Astrocyte of the hippocampus (primary cell): Measurements from ENCODE around the gene DNTT.

Experiments
- DNase-seq: peaks from one replicate; pipeline ENCODE4 v3.0.0; 2011; ENCODE audit warnings: low read depth, low spot score

Gene DNTT

DNA sequence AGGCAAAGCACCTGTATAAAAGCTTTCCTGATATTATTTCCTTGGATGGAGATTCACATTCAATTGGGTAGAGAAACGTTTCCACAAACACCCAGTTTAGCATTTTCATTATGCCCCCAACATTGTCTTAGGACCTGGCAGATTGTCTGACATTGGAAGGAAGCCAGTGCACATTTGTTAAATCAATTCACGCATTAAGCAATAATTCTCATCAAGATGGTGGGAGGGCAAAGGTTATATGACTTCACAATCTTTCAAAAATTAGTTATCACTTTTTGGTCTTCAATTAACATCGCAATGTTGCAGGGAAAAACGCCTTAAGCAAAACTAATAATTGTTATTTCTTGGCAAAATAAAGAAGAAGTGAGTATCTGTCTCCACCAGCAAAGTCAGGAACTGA lies 38.2 kb downstream of the DNTT start:
- DNase-seq, result no peak

DNA sequence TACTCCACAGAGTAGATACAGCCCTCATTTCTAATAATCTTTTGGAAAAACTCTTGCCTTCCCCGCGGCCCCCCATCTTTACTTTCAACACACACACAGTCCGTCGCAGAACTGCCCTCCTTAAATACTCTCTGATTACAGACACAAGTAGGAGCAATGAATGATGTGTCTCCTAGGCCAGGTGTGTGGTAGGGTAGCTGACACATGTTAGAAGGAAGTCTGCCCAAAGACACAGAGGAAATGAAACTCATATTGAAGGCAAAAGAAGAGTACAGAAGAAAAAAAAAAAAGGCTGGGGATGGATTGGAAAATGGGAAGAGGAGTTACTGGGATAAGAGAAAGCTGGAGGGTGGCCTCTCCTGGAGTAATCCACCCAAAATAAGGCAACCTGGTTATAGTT lies 39.9 kb downstream of the DNTT start:
- DNase-seq, result no peak

DNA sequence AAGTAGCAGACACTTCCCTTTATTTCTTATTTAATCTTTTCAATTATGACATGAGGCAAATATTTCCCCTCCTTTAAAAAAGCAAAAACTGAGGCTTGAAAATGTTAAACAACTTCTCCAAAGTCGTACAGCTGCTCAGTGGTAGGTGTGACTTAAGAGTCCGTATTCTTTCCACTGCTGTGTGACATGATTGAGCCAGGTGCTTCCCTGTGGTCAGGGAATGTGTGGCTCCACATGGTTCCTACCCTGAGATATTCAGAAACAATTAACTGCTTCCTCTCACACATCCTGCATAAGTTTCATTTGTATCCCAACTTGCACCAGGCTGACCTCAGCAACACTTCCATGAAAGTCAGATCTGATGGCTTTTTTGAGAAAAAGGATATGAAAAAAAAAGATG lies 41.0 kb downstream of the DNTT start:
- DNase-seq, result no peak

DNA sequence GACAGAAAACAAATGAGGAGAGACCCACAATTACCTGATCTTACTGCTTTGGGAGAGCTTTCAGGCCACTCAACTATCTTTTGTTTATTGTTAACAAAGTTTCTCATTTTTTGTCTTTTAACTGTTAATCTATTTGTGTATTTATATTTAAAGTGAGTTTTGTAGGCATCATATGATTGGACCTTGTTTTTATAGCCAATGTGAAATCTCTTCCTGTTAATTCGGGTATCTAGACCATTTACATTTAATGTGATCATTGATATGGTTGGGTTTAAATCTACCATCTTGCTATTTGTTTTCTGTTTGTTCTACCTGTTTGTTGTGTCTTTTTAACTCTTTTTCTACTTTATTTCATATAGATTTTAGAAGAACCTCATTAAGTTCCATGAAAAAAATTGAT lies 42.1 kb downstream of the DNTT start:
- no peak for DNase-seq

DNA sequence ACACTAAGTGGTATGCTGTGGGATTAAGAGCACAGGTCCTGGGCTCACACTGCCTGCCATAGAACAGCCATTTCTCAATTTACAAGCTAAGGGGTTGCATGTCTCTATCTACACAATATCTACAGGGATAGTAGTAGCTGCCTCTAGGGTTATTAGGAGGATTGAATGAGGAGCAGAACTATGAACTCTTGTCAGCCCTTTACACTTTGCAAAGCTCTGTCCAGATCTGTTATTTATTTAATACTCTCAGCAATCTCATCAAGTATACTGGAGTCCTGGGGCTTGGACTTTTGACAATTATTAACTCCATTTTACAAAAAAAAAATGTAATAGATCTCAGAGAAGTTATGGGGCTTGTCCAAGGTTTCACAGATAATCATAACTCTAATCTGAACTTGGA lies 47.8 kb downstream of the DNTT start:
- no peak for DNase-seq

DNA sequence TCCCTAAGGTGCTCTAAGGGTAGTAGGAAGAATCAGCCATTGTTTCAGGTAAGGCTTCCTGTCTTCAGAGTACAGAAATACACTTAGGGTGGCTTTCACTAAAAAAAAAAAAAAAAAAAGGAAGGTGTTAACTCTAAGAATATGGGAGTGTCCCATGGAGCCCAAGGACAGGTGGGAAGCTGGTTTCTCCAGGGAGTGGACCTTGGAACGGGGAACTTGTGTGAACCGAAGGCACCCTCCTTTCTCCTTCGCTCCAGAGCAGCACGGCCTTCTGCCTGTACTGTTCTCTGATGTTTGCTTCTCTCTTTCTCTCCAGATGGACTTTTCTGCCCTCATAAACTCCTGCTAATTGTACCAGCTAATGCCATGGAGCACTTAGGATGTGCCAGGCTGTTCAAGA lies 48.3 kb downstream of the DNTT start:
- no peak for DNase-seq

DNA sequence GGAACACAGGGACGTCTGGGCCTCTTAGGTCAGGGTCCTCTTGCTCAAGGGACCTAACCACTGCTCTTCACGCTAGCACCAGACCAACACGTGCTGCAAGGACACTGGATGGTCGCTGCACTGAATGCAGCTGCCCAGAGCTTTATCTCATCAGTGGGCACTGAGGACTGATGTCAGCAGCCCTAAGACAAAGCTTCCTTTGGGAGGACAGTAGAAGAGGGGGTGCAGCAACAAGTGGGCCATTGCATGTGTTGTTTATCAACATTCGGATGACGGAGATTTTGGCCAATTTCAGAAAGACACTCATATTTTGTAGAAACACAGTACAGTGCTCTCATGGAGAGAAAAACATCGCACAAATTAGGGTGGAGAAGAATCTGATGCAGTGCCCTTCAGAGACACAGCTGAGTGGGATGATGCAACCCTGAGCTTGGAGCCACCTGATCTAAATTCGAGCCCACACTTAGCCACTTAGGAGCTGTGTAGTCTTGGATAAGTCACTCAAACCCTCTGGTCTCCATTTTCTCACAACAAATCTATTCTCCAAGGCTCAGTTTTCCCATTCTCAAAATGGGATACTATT lies 52.9 kb downstream of the DNTT start:
- DNase-seq, result no peak

DNA sequence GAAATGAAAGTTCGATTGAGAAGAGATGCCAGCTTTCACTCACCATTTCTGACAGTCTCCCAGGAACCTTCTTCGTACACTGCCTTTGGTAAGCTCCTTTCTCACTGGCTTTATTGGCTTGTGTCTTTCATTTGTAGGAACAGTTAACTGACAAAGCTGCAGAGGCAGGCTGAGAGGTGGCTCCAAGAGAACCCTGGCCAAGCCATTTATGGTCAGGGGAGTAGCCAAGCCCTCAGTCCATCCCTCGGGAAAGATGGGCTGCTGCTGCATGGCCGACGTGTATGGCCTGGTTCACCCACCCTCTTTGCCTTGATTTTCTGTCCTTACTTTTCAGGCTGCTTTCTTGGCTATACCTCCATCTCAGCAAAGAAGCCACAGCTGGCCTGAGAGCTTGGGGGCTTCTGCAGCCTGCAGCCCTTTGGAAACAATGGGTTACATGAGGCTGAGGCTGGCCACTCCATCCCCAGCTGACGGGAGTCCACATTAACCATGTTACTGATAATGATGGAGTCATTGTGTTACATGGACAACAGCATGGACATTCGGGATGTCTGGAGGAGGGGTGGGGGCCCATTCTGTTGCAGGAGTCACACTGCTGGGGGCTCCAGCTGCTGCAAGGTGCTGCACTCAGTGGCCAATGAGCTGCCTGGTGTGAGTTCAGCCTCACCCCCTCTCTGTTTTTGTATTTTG lies 54.8 kb downstream of the DNTT start, which contains the start of gene OPALIN:
Gene OPALIN (minus strand): TSS at position 152 of the 690 bp plus-strand sequence. CDS start 106 bp downstream, at position 46.
- no peak for DNase-seq

DNA sequence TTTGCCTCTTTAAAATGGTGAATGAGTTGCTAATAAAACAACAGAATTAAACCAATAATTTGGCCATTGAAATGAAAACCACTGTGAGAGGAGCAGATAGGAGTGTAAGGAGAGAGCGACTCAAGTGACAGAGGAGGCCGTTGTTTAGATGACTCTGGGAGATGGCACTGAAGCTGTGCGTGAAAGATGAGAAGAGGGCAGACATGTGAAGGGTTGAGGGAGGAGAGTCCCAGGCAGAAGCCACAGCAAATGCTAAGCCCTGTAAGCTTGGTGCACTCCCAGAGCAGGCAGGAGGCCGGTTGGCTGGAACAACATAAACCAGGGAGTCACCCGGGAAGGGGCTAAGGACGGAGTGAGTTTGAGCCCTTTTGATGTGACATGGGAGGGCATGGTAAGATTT lies 55.4 kb downstream of the DNTT start:
- DNase-seq, result no peak

DNA sequence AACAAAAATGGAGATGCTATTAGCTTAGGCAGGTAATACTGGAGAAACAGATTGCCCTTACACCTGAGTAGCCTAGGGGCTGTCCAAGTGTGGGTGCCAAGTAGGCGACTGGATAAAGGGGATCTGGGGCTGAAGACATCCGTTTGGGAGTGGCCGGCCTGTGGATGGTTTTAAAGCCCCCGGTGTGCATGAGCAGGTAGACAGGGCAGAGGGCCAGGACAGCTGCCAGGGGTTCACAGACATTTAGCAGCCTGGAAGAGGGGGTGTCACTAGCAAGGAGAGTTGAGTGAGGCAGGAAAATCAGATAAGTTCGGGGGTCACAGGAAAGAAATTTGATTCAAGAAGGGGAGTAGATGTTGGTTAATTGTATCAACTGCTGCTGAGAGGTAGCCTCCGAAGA lies 56.1 kb downstream of the DNTT start:
- DNase-seq, result no peak

DNA sequence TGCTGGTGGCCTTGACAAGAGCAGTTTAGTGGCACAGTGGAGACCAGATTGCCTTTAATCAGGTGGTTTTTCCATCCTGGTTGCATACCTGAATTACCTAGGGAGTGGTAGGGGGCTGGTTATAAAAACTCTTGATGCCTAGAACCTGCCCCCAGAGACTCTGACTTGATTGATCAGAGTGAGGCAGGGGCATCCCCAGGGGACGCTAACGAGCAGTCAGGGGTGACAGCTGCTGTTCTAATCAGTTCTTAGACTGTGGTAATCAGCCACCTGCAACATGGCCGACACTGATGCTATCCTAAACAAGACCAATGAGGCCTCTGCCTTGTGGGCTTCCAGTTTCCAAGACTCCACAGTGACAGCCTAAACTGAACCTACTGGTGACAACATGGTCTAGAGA lies 56.5 kb downstream of the DNTT start:
- DNase-seq, result no peak

DNA sequence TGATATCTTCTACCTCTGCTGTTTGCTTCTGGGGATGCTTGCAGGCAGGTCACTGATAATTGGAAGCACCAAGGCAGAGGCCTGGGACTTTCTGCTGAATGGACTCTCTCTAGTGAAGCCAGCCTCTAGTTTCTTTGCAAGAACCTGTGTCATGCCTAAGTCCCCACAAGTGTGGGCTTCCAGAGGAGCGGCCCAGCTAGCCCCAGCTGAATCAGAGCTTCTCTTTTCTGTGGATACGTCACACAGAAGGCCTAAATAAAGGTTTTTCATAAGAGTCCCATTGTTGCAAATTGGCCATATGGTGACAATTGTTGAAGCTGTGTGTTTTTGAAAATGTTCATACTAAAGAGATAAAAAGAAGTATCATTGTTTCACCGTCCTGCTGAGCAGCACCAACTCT lies 61.3 kb downstream of the DNTT start:
- no peak for DNase-seq

DNA sequence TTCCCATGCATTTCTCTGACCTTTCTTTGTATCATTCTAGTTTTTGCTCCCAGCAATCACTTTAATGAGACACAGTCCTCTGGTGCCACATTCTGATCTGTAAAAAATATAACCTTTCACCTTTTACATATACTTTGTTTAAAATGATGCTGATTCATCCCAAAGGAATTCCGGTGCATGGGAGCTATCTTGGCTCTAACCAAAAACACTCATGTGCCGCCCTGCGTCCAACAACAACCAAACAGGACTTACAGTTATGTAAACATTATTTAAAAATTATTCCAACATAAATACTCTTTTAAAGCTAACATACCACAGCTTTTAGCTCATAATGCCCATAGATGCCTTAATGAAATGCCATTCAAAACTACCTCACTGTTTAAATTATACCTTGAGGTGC lies 62.3 kb downstream of the DNTT start:
- DNase-seq, result no peak

DNA sequence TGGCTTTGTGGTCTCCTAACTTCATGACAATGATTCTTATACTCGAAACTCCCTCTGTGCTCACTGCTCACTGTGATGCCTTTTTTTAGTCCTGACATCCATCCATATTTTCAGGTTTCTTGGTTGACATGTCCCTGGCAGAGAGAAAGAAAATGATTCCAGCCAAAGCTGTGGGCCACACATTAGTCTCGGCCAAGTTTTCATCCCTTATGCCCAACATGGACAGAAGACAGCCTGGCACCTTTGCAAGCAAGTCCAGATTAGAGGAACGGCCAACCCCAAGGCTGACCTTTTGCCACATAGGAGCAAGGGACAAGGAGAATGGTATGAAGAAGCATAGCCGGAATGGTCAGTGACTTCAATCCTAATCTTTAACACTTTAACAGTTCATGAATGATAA lies 63.2 kb downstream of the DNTT start:
- no peak for DNase-seq

DNA sequence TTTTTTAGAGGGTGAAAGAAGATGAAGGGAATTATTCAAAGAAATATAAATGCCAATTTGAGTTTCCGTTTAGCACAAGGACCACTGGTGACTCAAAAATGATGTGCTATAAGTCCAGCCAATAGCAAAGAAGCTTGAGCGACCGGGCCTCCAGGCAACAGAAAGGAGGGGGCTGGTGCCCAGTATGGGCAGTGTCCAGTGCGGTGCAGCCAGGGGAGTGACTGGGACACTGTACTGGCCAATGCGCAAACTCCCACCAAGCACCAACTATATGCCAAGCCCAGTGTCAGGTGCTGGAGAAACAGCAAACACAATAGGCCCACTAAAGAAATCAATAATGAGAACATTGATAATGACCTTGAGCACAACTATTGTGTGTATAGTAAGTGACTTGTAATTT lies 64.7 kb downstream of the DNTT start:
- DNase-seq, result no peak

DNA sequence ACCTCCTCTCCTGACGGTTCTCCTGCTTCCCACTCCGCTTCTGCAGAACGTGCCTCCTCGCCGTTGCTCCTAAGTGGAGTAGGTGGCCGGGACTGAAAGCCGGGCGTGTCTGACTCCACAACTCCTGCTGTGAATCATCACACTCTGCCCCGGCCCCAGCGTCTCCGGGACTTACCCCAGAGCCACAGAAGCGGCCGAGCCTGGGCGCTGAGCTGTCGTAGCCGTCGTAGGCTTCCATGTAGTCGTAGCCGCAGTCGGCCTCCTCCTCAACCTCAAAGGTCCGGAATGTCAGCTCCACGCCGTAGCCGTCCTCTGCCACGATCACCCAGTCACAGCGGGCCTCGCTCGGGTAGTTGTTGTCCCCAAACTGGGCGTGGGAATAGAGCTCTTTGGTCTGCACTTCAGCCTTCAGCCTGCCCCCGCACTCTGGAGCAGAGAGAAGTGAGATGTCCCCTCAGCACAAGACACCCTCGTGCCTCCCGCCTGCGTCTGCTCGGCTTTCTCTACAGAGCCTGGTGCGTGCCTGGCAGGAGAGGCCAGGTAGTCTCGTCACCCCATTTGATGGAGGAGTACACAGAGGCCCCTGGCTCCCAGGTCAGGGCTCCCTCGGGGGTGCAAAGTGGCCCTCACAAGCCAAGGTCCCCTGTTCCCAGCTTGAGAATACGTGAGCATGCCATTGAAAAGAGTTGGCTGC lies 65.8 kb downstream of the DNTT start:
- DNase-seq, result no peak

DNA sequence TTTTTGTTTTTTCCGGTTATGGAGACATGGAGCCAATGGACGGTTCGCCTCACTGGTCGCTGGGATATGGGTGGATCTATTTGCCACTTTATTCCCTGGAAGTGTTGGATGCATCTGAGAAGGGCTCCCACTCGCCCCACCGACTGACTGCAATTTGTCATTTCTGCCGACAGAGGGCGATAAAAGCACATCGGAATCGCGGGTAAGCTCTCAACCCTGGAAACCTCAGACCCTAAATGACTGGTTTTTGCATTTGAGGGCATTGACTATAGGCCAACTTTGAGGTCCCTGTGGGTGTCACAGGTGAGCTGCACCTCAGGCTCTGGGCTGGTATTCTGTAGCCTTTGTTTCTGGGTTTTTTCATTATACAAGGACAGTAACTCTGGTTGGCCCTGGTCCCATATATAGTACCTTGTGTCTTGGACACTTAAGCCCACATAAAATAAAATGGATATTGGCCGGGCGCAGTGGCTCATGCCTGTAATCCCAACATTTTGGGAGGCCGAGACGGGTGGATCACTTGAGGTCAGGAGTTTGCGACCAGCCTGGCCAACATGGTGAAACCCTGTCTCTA lies 66.4 kb downstream of the DNTT start:
- DNase-seq, result peak; percentile 71

DNA sequence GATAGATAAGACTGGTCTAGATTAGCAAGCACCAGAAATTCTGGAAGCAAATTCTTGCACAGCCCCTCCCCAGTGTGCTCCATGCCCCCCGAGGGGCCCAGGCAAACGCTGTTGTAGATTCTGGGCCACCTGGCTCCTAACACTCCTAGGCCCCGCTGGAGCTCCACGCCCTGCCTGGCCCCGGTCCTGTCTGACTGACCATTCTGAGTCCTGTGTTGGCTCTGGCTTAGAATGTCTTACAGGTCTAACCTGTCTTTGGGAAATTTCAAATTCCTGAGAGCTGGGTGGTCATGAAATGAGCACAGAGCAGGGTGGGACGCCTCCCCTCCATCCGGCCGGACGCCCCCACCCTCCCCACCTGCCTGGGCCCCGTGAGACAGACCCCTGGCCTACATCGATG lies 67.1 kb downstream of the DNTT start:
- DNase-seq, result no peak

DNA sequence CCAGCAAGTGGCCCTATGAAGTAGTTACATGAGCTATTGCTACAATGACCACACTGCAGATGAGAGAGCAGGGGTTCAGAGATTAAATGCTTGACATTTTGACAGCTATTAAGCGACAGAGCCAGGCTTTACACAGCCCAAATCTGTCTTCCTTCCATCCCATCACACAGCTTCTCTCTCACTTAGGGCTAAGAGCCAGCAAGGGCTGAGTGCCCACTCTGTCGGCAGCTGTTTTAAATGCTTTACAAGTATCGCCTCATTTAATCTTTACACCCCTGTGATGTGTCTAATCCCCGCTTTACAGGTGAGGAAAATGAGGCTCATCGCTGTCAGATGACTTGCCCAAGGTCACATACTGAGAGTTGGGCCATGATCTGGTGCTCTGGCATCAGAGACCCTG lies 69.8 kb downstream of the DNTT start:
- no peak for DNase-seq

DNA sequence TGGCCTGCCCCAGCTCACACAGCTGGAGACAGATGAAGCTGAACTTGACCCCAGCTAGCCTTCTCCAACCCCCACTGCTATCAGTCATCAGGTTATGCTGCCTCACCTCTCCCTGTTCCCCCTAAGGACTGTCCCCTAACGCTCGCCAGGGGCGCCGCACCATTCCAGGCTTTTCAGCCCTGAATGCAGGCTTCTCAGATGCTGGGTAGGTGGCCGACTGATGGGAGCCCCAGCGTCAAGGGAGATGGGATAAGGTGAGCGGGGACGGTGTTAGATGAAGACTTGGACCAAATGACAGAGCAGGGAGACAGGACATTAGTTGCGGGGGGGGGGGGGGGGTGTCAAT lies 70.4 kb downstream of the DNTT start:
- DNase-seq, result no peak

DNA sequence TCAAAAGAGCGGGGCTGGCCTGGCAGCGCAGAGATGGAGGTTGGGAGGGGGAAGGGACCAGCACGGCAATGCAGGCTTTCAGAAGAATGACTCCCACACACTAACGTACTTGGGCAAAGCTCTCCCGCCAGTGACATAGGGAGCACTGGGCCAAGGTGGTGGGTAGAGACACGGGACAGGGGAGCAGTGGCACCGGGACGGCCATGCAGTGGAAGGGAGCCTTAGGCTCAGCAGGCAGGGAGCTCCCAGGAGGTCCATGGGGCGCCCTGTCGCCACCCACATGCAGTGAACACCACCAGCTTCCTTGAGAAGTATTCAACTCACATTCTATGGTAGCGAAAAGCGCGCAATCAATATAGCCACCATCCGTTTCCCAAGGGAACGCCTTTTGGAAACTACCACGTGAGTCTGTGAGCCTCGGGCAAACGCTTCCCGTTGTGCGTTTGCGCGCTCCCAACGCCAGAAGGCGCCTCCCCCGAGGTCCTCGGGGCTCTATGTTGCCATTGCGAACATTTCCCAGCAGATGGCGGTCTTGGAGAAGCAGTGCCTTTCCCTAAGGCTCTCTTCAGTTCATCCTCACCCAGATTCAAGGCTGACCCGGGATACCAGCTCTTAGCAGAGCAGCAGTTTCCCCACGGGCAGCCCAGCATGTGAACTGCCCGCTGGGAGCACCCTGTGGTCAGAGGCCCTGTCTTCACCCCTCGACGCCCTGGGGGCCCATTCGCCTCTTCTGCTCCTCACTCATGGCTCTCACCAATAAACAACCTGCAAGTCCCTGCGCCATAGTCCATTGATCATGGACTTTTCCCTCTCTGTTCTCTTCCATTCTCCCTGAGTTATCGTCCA lies 71.0 kb downstream of the DNTT start:
- DNase-seq, result peak; percentile 95

DNA sequence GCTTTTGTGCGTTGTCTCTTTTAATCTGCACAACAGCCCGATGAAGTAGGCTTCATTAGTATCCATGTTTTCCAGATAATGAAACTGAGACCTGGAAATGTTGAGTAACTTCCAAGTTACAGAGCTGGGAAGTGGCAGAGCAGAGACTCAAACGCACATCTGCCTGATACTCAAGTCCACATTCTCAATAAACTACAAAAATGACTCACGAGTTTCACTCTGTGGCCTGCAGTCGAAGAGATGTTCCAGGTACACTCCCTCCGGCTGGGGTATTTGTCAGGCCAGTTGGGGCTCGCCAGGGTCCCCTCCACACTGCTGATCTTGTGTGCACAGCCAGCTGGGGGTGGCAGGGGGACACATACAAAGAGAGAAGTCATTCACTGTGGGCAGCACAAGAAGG lies 72.2 kb downstream of the DNTT start:
- no peak for DNase-seq
